Activated T-helper 2 cell treated with anti-CD3 and anti-CD28 coated beads, Interferon-gamma antibody, Interleukin-2, Interleukin-4, amounts not matched to agents 10 μg/mL and 5 μg/mL and 100 μg/mL, durations not matched to agents 14 hours and 24 hours and 36 hours (primary cell): ENCODE data around the gene MCEMP1. TPM values are rescaled to one million over a fixed set of nuclear protein-coding genes. Genes with fewer than 3 reads are reported as not detected.

Experiments
- DNase-seq: peaks from one replicate; pipeline ENCODE4 v3.0.0; 2021; ENCODE audit warnings: low spot score
- H3K27ac Mint-ChIP-seq: one replicate; pipeline ENCODE4 v1.8.0; 2021; ENCODE audit warnings: mixed read lengths
- H3K27me3 Mint-ChIP-seq: one replicate; pipeline ENCODE4 v1.8.0; 2021; ENCODE audit warnings: low read depth, mixed read lengths
- H3K36me3 Mint-ChIP-seq: one replicate; pipeline ENCODE4 v1.8.0; 2021; ENCODE audit warnings: low read depth, mixed read lengths
- H3K4me1 Mint-ChIP-seq: one replicate; pipeline ENCODE4 v1.8.0; 2021; ENCODE audit warnings: low read depth, mixed read lengths
- H3K4me3 Mint-ChIP-seq: one replicate; pipeline ENCODE4 v1.8.0; 2021; ENCODE audit warnings: low read depth, mild to moderate bottlenecking, moderate library complexity, mixed read lengths
- H3K9me3 Mint-ChIP-seq: one replicate; pipeline ENCODE4 v1.8.0; 2021; ENCODE audit warnings: mixed read lengths
- intact Hi-C: fragments of 100-400 bp; cut with micrococcal nuclease; formaldehyde crosslinking; loops from one replicate; pipeline ENCODE4 v1.15.1; 2023
- total RNA-seq: library from RNA; stranded (reverse); gene quantifications from 2 replicates; pipeline ENCODE4 v1.2.3, GENCODE V29; 2022

MCEMP1 gene
- total RNA-seq, 1 donor from 2014 or later = not detected

DNA sequence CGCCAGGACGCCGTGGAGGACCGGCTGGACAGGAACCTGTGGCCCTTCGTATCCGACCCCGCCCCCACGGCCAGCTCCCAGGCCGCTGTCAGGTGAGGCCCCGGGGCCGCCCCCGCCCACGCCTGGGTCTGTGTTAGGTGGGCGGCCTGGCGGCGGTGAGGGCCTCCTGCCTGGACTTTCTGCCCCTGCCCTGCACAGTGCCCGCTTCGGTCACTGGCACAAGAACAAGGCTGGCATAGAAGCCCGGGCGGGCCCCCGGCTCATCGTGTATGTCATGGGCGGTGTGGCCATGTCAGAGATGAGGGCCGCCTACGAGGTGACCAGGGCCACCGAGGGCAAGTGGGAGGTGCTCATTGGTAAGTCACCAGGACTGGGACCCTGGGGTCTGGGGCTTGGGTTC lies 29.7 kb upstream of the MCEMP1 start:
- Mint-ChIP-seq H3K27ac (no peak overlapping the region), H3K36me3 (peaks cover 24% of the 10 kb centered on the region), H3K4me3 (no peak overlapping the region), H3K27me3 (peaks cover 3% of the 10 kb centered on the region), H3K9me3 (no peaks in the 10 kb centered on the region), H3K4me1 (peaks cover 2% of the 10 kb centered on the region)
- intact Hi-C loops = no loop called here
- DNase-seq = no peak

DNA sequence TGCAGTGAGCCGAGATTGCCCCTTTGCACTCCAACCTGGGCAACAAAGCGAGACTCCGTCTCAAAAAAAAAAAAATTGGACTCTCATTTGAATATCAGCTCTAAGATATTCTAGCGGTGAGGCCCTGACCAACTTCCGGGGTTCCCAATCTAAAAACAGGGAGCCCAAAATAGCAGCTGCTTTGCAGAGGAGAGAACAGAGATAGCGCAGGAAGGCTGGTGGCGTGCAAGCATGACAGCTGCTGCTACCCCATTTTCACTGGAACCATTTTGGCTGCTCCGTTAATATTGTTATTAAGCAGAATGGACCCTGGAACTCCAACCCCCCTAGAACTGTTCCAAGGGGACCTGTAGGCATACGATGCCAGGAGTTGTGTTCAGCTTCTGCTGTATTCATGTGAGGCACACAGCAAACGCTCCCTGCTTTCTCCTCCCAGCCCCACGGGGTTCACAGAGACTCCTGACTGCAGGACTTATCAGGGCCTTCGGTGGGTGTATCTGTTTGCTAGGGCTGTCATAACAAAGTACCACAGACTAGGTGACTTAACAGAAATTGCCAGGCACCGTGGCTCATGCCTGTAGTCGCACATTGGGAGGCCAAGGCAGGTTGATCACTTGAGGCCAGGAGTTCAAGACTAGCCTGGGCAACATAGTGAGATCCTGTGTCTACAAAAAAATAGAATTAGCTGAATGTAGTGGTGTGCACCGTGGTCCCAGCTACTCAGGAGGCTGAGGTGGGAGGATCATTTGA lies 28.4 kb upstream of the MCEMP1 start:
- Mint-ChIP-seq H3K4me3 (no peak overlapping the region), H3K36me3 (peaks cover 16% of the 10 kb centered on the region), H3K27ac (no peak overlapping the region), H3K27me3 (peaks cover 3% of the 10 kb centered on the region), H3K9me3 (no peaks in the 10 kb centered on the region), H3K4me1 (peaks cover 9% of the 10 kb centered on the region)
- no peak for DNase-seq
- intact Hi-C loops = no loop called here

DNA sequence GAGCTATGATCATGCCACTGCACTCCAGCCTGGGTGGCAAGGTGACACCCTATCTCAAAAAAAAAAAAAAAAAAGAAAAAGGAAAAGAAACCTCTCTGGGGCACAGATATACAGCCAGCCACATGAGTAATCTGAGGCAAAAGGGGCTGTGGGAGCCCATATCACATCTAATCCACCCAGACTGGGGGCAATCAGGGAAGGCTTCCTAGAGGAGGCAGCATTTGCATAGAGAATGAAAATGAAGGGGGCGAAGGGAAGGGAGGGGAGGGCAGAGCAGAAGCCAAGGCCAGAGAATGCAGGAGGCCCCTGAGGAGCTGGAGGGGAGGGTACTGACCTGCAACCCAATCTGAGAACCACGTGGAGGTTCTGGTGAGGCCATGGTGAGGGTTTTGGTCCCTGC lies 26.7 kb upstream of the MCEMP1 start:
- H3K27me3 Mint-ChIP-seq = peaks cover 3% of the 10 kb centered on the region
- H3K36me3 Mint-ChIP-seq = peaks cover 9% of the 10 kb centered on the region
- no peak for DNase-seq
- H3K4me1 Mint-ChIP-seq = peaks cover 9% of the 10 kb centered on the region
- H3K9me3 Mint-ChIP-seq = no peaks in the 10 kb centered on the region
- intact Hi-C loops = no loop called here
- no peak overlapping the region for H3K4me3 Mint-ChIP-seq
- no peak overlapping the region for H3K27ac Mint-ChIP-seq

DNA sequence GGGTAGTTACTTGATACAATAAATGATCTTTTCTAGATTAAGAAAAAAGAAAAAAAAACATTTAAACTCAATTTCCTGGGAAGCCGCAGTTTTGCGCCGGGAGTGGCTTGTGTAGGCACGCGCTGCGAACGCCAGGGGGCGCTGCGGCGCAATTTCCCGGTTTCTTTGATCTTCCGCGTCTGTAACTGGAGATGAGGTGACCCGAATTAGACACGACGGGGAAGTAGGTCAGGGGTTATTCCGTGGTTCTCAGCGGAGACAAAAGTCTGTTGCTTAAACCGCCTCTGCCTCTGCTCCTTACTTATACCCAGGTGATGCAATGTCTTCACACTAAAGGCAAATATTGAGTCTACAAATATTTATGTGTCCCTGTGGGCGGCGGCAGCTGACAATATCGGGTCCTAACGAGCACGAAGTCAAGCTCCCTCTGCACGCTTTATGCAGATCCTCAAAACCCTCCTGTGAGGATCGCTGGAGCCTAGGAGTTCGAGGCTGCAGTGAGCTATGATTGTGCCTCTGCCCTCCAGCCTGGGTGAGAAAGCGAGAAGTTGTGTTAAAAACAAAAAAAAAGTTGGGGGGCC lies 24.7 kb upstream of the MCEMP1 start:
- H3K36me3 Mint-ChIP-seq = peaks cover 4% of the 10 kb centered on the region
- peak overlapping the region; percentile 72 for H3K27ac Mint-ChIP-seq
- H3K9me3 Mint-ChIP-seq = no peaks in the 10 kb centered on the region
- intact Hi-C loops = loop anchor here (1.0 kb wide), 2 partner anchors 28 to 147 kb away; partner anchors contain the start of gene TRAPPC5
- peak overlapping the region; percentile 52 for H3K4me3 Mint-ChIP-seq
- DNase-seq = peak; percentile 79
- H3K4me1 Mint-ChIP-seq = peaks cover 12% of the 10 kb centered on the region
- peaks cover 3% of the 10 kb centered on the region for H3K27me3 Mint-ChIP-seq

DNA sequence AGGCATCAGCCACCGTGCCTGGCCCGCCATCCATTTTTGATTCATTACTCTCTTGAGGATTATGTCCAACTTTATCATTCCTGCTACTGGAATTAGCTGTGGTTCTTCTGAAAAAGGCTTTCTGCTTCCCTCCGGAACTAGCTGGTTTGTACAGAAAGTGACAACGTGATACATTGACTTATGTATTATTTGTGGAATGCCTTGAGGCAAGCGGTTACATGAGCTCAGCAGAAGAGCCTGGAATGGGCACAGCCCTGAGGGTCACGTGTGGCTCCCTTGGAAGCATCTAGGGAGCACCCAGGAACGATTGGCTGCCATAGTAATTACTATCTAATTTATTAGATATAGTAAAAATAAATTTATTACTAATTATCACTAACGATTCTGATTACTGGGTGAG lies 22.5 kb upstream of the MCEMP1 start:
- no peak for DNase-seq
- Mint-ChIP-seq H3K36me3 (no peaks in the 10 kb centered on the region), H3K9me3 (no peaks in the 10 kb centered on the region), H3K4me1 (peaks cover 22% of the 10 kb centered on the region), H3K27me3 (peaks cover 3% of the 10 kb centered on the region), H3K4me3 (no peak overlapping the region), H3K27ac (no peak overlapping the region)
- intact Hi-C loops = no loop called here

DNA sequence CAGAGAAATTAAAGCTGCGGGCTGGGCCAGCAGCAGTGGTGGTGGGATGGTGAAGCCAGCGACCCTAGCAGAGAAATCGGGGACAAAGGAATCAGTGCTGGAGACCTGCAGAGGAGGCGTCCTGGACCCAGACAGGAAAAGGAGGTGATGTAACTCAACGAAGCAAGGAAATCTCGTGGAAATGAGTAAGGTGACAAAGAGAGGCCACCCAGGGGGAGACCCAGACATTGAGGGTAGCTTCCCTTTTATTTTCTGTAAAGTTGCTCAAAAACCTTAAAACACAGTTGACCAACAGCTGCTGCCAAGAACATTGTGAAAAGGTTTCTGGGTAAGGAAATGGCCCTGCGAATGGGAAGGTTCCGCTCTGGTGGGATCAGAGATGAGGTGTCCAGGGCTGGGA lies 21.3 kb upstream of the MCEMP1 start:
- no peaks in the 10 kb centered on the region for H3K36me3 Mint-ChIP-seq
- H3K27me3 Mint-ChIP-seq = peaks cover 3% of the 10 kb centered on the region
- H3K4me3 Mint-ChIP-seq = no peak overlapping the region
- H3K9me3 Mint-ChIP-seq = no peaks in the 10 kb centered on the region
- peaks cover 22% of the 10 kb centered on the region for H3K4me1 Mint-ChIP-seq
- H3K27ac Mint-ChIP-seq = no peak overlapping the region
- intact Hi-C loops = no loop called here
- DNase-seq = no peak

DNA sequence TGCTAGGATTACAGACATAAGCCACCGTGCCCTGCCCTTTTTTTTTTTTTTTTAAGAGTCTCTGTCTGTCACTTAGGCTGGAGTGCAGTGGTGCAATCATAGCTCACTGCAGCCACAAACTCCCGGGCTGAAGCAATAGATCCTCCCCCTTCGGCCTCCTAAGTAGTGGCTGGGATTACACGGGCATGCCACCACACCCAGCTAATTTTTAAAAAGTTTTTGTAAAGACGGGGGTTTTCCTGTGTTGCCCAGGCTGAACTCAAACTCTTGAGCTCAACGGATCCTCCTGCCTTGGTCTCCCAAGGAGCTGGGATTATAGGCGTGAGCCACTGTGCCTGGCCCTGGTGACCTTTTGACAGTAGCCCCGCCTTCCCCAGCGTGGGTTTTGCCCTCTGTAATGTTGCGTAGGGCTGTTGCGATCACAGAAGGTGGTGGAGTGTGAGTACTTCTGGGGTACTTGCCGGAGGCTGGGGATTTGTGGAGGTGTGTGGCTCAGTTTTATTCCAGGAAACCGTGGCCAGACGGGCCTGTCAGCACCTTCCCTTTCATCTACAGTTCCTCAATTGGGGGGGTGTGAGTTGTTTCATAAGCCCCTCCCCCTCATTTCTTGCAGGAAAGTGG lies 19.6 kb upstream of the MCEMP1 start:
- Mint-ChIP-seq H3K9me3 (no peaks in the 10 kb centered on the region), H3K36me3 (no peaks in the 10 kb centered on the region), H3K27me3 (peaks cover 3% of the 10 kb centered on the region), H3K27ac (no peak overlapping the region), H3K4me1 (peaks cover 19% of the 10 kb centered on the region), H3K4me3 (no peak overlapping the region)
- intact Hi-C loops = no loop called here
- DNase-seq = no peak

DNA sequence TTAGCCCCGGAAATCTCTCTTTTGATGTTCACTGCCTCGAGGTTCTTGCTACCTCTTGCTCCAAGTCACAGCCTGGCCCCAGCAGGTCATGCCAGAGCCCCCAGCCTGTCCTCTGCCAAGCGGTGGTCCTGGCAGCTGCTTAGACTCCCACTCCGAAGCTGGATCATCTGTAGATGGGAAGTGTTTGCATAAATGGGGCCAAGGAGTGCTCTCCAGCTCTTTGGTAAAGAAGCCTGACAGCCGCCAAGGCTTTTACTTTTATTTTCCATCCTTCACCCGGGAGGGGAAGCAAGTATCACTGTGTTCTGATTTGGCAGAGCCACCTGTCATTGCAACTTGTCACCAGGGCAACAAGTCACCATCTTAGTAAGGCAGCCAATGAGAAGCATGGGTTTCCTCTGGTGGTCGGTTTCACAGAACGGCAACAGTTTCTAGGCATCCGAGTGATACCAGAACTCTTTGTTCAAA lies 18.6 kb upstream of the MCEMP1 start:
- peak; percentile 37 for DNase-seq
- H3K27me3 Mint-ChIP-seq = peaks cover 3% of the 10 kb centered on the region
- intact Hi-C loops = no loop called here
- peak overlapping the region; percentile 45 for H3K4me3 Mint-ChIP-seq
- H3K27ac Mint-ChIP-seq = peak overlapping the region; percentile 22
- no peaks in the 10 kb centered on the region for H3K36me3 Mint-ChIP-seq
- H3K4me1 Mint-ChIP-seq = peaks cover 14% of the 10 kb centered on the region
- no peaks in the 10 kb centered on the region for H3K9me3 Mint-ChIP-seq

DNA sequence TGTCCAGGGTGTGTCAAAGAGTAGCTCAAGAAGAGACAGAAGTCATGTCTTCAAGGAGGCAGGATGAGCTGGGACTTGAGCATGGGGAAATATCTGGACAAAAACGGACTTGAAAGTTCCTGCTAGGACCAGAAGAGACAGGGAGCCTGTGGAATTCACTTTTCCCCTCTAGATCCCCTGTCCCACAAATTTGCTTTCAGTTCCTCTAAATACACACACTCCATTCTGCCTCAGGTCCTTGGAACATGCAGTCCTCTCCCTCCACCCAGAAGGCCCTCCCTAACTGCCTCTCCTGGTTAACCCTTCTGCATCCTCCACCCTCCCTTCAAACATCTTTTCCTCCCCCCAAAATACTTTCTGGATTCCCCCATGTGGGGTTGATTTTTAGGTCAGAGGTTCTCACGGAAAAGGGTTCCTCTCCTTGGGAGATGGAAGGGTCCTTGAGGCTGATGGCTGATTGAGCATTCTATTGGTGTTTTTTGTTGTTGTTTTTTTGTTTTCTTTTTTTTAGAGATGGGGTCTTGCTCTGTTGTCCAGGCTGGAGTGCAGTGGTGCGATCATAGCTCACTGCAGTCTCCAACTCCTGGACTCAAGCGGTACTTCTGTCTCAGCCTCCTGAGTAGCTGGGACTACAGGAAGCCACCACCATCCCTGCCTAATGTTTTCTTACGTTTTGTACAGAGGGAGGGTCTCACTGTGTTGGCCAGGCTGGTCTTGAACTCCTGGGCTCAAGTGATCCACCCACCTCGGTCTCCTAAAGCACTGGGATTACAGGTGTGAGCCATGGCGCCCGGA lies 14.9 kb upstream of the MCEMP1 start:
- Mint-ChIP-seq H3K4me1 (peaks cover 12% of the 10 kb centered on the region), H3K9me3 (no peaks in the 10 kb centered on the region), H3K36me3 (no peaks in the 10 kb centered on the region), H3K27me3 (peaks cover 10% of the 10 kb centered on the region), H3K27ac (no peak overlapping the region), H3K4me3 (no peak overlapping the region)
- DNase-seq = no peak
- intact Hi-C loops = no loop called here

DNA sequence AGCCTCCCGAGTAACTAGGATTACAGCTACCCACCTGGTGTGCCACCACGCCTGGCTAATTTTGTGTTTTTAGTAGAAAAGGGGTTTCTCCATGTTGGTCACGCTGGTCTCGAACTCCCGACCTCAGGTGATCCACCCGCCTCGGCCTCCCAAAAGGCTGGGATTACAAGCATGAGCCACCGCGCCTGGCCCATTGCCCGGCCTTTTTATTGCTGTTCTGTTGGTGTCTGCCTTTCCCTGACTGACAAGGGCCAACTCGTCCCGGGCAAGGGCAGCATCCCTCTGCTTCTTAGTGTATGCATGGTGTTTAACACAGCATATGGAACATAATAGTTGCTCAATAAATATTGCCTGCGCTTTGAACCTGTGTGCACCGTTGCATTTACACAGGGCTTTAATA lies 14.2 kb upstream of the MCEMP1 start:
- intact Hi-C loops = no loop called here
- Mint-ChIP-seq H3K9me3 (no peaks in the 10 kb centered on the region), H3K4me1 (peaks cover 6% of the 10 kb centered on the region), H3K36me3 (no peaks in the 10 kb centered on the region), H3K27ac (no peak overlapping the region), H3K27me3 (peaks cover 10% of the 10 kb centered on the region), H3K4me3 (no peak overlapping the region)
- DNase-seq = no peak

DNA sequence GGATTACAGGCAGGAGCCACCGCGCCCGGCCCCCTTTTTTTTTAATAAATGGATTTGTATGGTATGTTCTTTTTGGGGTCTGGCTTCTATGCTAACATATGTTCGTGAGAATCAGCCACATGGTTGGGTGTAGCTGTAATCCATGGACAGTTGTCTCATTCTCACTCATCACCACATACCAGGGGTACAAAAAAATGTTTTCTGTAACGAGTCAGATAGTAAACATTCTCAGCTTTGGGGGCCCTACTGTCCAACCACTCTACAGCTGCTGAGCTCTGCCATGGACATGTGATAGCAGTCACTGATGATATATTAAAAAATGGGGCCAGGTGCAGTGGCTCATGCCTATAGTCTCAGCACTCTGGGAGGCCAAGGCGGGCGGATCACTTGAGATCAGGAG lies 13.2 kb upstream of the MCEMP1 start:
- Mint-ChIP-seq H3K4me3 (no peak overlapping the region), H3K4me1 (no peaks in the 10 kb centered on the region), H3K9me3 (no peaks in the 10 kb centered on the region), H3K27ac (no peak overlapping the region), H3K27me3 (peaks cover 10% of the 10 kb centered on the region), H3K36me3 (no peaks in the 10 kb centered on the region)
- no peak for DNase-seq
- intact Hi-C loops = no loop called here

DNA sequence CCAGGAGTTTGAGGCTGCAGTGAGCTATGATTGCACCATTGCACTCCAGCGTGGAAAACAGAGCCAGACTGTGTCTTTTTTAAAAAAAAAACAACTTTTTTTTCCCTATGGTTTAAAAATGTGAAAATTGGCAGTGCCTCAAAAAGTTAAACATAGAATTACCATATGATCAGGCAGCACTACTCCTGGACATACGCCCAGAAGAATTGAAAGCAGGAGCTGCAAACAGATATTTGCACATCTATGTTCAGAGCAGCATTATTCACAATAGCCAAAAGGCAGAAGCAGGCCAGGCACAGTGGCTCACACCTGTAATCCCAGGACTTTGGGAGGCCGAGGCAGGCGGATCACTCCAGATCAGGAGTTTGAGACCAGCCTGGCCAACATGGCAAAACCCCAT lies 11.8 kb upstream of the MCEMP1 start:
- Mint-ChIP-seq H3K36me3 (no peaks in the 10 kb centered on the region), H3K4me3 (no peak overlapping the region)
- DNase-seq = no peak

More for the DNA sequence above, 11.8 kb upstream of the MCEMP1 start:
- Mint-ChIP-seq H3K27ac (no peak overlapping the region), H3K27me3 (peaks cover 17% of the 10 kb centered on the region), H3K9me3 (no peaks in the 10 kb centered on the region), H3K4me1 (peaks cover 3% of the 10 kb centered on the region)
- intact Hi-C loops = no loop called here
